Upper lobe of left lung (tissue), 4 donors: ENCODE measurements around the gene SFXN2.

ENCODE experiments used
- CTCF ChIP-seq, 6 experiments: fragments of 450-650 bp in 4 of 6; fragments of 200-600 bp in 2 of 6; sonication (generic) in 2 of 6; IDR thresholded peaks; one replicate each; pipeline ENCODE4 v1.5.1; 2016 to 2019; ENCODE audit warnings: antibody characterized with exemption in 6 of 6
- POLR2A ChIP-seq, 4 donors: fragments of 450-650 bp; IDR thresholded peaks; one replicate each; pipeline ENCODE4 v1.5.1; 2016 to 2017; ENCODE audit warnings: antibody characterized with exemption in 4 of 4, mild to moderate bottlenecking in 2 of 4
- POLR2AphosphoS5 ChIP-seq, 2 donors: sonication (generic); formaldehyde crosslinking; IDR thresholded peaks; one replicate each; pipeline ENCODE4 v1.5.1; 2017; ENCODE audit warnings: antibody characterized with exemption in 2 of 2

- no peak for TF ChIP-seq CTCF (IDR thresholded peaks at IDR 0.05)
- no peak for TF ChIP-seq POLR2A (IDR thresholded peaks at IDR 0.05)
- no peak for TF ChIP-seq POLR2AphosphoS5 (IDR thresholded peaks at IDR 0.05)
Observed at GRCh38 chr10:102679596-102679995, 34.8 kb upstream of the SFXN2 start.
